Activated CD4-positive, alpha-beta T cell treated with anti-CD3 and anti-CD28 coated beads, Interleukin-2, amount 10 ng/mL, durations not matched to agents 24 days and 14 days (primary cell): ENCODE data around the gene MAST4. TPM values are rescaled to one million over a fixed set of nuclear protein-coding genes. Genes with fewer than 3 reads are reported as not detected.
A peak's percentile ranks its signal among the peaks of the same experiment; 100 is the strongest.

ENCODE experiments used
- DNase-seq: peaks from one replicate; pipeline ENCODE4 v3.0.0; 2022
- H3K27ac Mint-ChIP-seq: one replicate; pipeline ENCODE4 v1.8.0; 2022; ENCODE audit warnings: mild to moderate bottlenecking, mixed read lengths
- H3K27me3 Mint-ChIP-seq: one replicate; pipeline ENCODE4 v1.8.0; 2022; ENCODE audit warnings: mixed read lengths
- H3K36me3 Mint-ChIP-seq: one replicate; pipeline ENCODE4 v1.8.0; 2022; ENCODE audit warnings: low read depth, mild to moderate bottlenecking, mixed read lengths
- H3K4me1 Mint-ChIP-seq: one replicate; pipeline ENCODE4 v1.8.0; 2021; ENCODE audit warnings: mixed read lengths
- H3K4me3 Mint-ChIP-seq: one replicate; pipeline ENCODE4 v1.8.0; 2022; ENCODE audit warnings: mild to moderate bottlenecking, moderate library complexity, mixed read lengths
- H3K9me3 Mint-ChIP-seq: one replicate; pipeline ENCODE4 v1.8.0; 2021; ENCODE audit warnings: mixed read lengths
- intact Hi-C: fragments of 100-400 bp; cut with micrococcal nuclease; formaldehyde crosslinking; loops from one replicate; pipeline ENCODE4 v1.15.1; 2023
- total RNA-seq: library from RNA; stranded (reverse); gene quantifications from 2 replicates; pipeline ENCODE4 v1.2.3, GENCODE V29; 2022

Gene MAST4
- total RNA-seq, 1 donor from 2014 or later: 16.1 TPM

DNA sequence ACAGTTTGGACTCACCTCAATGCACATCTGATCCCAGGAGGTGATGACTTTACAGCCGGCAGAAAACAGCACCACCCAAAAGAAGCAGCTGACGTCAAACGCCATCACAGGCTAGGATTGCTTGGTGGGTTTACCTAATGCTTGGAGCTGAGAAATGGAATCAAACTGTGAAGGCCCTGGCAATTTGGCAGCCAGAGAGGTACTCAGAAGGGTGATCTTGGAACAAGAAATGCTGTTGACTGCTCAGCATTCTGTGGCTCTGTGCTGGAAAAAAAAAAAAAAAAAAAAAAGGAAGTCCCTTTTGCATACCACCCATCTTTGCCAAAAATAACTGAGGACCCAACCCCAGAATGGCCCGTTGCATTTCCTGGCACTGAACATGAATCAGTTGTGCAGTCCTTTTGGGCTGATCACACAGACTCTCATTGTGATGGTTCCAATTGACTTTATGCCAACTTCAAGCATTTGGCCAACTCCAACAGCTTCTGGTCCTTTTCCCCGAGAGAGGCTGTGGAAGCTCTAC, 600.4 kb downstream of the MAST4 start, which contains the start of gene CD180:
TSS of gene CD180 (minus strand) at position 263 of the 523 bp plus-strand sequence. CDS start at position 105, 158 bp downstream.
- Mint-ChIP-seq H3K27me3 (no peaks in the 10 kb centered on the region), H3K9me3 (peaks cover 20% of the 10 kb centered on the region), H3K4me1 (peaks cover 46% of the 10 kb centered on the region), H3K4me3 (peak within 1 kb of the TSS; percentile 30), H3K36me3 (peaks cover 32% of the 10 kb centered on the region), H3K27ac (peak within 1 kb of the TSS; percentile 58)
- no peak for DNase-seq
- intact Hi-C loops: no loop called here

DNA sequence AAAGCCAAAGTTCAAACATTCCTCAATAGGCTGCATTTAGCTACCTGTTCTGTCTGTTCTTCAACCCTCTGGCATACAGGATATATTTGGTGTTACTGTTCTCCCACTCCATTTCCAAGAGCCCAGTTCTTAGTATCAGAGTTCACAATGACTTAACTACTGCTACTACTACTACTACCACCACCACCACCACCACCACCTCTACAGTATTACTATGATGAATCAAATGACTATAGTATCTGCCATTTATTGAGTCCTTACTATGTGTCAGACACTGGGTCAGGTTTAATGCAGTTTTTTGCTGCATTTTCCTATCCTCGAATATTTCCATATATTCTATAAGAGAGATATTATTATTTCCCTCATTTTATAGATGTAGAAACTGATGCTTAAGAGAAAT, 601.3 kb downstream of the MAST4 start:
- no peaks in the 10 kb centered on the region for H3K27me3 Mint-ChIP-seq
- intact Hi-C loops: no loop called here
- DNase-seq: no peak
- H3K4me3 Mint-ChIP-seq: no peak overlapping the region
- H3K27ac Mint-ChIP-seq: no peak overlapping the region
- H3K4me1 Mint-ChIP-seq: peaks cover 52% of the 10 kb centered on the region
- peaks cover 20% of the 10 kb centered on the region for H3K9me3 Mint-ChIP-seq
- H3K36me3 Mint-ChIP-seq: peaks cover 29% of the 10 kb centered on the region

DNA sequence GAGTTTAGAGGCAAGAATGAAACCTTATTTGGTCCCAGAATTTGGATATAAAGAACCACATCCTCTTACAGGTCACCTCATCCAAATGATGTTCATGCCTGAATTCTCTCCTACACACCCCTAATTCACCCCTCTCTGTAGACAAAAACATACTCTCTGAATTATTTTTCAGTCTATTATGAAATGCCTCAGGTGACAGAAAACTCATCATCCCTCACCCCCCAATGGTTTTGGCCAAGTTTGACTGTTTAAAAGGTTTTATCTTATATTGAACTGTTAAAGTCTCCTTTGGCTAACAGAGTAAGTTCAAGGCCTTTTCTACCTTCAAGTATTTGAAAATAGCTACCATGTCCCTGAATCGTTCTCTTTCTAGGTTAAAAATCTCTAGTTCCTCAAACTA, 602.7 kb downstream of the MAST4 start:
- H3K36me3 Mint-ChIP-seq: peaks cover 25% of the 10 kb centered on the region
- peaks cover 54% of the 10 kb centered on the region for H3K4me1 Mint-ChIP-seq
- intact Hi-C loops: no loop called here
- H3K4me3 Mint-ChIP-seq: peak overlapping the region; percentile 21
- peak overlapping the region; percentile 29 for H3K27ac Mint-ChIP-seq
- H3K9me3 Mint-ChIP-seq: peaks cover 20% of the 10 kb centered on the region
- no peak for DNase-seq
- H3K27me3 Mint-ChIP-seq: no peaks in the 10 kb centered on the region

DNA sequence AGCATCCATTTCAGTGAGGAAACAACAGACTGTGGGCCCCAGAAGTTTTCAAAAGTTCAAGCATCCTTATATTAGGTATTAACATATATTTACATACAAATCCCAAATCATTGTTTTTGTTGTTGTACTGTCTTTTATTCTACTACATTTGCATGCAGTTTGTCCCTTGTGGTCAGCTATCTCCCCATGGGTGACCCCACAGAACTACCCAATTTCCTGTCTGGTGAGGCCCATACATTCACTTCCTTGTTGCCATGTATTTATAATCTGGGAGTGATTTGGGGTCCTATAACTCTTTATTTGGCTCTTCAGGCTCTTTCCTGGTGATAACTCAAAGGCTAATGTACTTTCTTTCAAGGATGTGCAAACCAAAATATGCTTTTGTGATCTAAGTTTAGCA, 603.7 kb downstream of the MAST4 start:
- no peaks in the 10 kb centered on the region for H3K27me3 Mint-ChIP-seq
- intact Hi-C loops: loop anchor here (10.0 kb wide), 4 partner anchors 165 to 1225 kb away; no protein-coding TSS in a partner anchor
- H3K9me3 Mint-ChIP-seq: peaks cover 20% of the 10 kb centered on the region
- H3K4me1 Mint-ChIP-seq: peaks cover 61% of the 10 kb centered on the region
- peak overlapping the region; percentile 29 for H3K27ac Mint-ChIP-seq
- H3K4me3 Mint-ChIP-seq: no peak overlapping the region
- H3K36me3 Mint-ChIP-seq: peaks cover 22% of the 10 kb centered on the region
- no peak for DNase-seq

DNA sequence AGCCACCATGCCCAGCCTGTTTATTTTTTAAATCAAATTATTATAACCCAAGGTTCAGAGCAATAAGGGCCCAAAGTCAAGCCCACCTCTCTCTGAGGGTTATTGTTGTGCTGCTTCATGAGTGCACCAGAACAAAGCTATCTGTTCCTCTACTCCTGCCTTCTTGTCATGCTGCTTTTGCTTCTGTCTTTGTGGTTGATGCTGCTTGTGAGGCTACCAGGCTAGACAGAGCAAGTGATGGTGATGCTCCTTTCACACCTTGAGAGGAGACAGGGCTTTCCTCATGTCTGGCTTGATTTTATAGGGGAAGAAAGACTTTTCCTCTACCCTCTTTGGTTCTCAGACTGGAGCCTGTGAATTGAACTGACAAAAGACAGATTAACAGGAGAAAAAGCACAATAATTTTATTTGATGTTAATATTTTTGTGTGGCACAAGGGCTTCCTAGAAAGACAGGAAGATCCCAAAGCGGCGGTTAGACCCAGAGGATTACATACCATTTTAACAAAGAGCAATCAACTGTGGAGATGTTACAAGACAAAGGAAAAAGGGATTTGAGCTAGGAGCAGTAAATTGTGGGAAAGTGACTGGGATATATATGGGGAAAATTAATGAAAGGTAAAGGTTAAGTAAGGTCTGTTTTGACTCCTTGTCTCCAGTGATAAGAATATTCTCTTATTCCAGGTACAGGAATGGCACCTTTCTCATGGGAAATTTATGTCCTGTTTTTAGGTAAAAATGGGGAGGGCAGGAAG, 604.8 kb downstream of the MAST4 start:
- Mint-ChIP-seq H3K9me3 (peaks cover 19% of the 10 kb centered on the region), H3K27me3 (no peaks in the 10 kb centered on the region), H3K4me3 (peak overlapping the region; percentile 21), H3K27ac (no peak overlapping the region), H3K36me3 (peaks cover 23% of the 10 kb centered on the region), H3K4me1 (peaks cover 68% of the 10 kb centered on the region)
- intact Hi-C loops: loop anchor here (10.0 kb wide), 4 partner anchors 166 to 1224 kb away; no protein-coding TSS in a partner anchor
- no peak for DNase-seq

DNA sequence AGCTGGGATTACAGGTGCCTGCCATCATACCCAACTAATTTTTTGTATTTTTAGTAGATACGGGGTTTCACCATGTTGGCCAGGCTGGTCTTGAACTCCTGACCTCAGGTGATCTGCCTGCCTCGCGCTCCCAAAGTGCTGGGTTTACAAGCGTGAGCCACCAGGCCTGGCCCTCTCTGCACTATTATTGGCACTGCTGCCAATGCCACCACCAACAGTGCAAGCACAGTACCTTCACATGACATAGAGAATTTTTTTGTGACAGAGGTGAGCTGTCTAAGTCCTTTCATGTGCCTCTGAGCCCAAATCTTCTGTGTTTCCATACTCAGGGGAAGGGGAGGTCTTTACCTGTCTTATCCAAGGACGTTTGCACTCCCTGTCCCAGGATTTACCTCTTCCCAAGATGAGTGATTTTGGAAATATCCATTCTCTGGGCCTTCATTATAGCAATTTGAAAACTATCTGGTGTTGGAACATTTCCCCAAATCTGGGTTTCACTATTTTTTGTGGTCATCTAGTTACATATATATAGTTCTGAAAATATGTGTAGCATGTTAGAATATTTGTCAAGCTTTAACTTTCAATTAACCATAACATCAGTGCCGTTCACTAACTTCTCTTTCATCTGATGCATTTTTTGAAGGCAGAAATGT, 605.8 kb downstream of the MAST4 start:
- H3K4me1 Mint-ChIP-seq: peaks cover 76% of the 10 kb centered on the region
- no peak for DNase-seq
- no peak overlapping the region for H3K27ac Mint-ChIP-seq
- no peak overlapping the region for H3K4me3 Mint-ChIP-seq
- H3K9me3 Mint-ChIP-seq: peaks cover 19% of the 10 kb centered on the region
- H3K27me3 Mint-ChIP-seq: no peaks in the 10 kb centered on the region
- peaks cover 23% of the 10 kb centered on the region for H3K36me3 Mint-ChIP-seq
- intact Hi-C loops: loop anchor here (2.0 to 10.0 kb wide), 5 partner anchors 15 to 1223 kb away; no protein-coding TSS in a partner anchor

DNA sequence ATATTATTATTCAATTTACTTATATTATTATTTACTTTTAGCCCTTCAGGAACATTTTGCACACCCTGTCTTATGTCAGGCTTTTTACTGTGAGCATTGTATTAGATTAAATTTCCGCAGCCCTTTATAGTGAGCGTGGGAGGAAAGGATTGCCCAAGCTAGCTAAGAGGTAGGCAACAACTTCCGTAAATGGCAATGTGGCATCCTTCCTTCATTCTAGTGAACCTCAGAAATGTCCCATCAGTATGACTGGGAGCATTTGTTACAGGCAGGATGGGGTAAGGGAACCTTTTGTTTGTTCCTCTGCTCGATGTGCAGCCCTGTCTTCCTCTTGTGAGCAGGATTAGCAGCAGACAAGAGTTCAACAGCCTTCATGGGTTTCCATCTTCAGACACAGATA, 606.6 kb downstream of the MAST4 start:
- Mint-ChIP-seq H3K27me3 (no peaks in the 10 kb centered on the region), H3K4me3 (peak overlapping the region; percentile 50), H3K4me1 (peaks cover 76% of the 10 kb centered on the region), H3K36me3 (peaks cover 23% of the 10 kb centered on the region), H3K9me3 (peaks cover 19% of the 10 kb centered on the region), H3K27ac (peak overlapping the region; percentile 89)
- DNase-seq: no peak
- intact Hi-C loops: loop anchor here (2.0 to 10.0 kb wide), 5 partner anchors 16 to 1222 kb away; no protein-coding TSS in a partner anchor

DNA sequence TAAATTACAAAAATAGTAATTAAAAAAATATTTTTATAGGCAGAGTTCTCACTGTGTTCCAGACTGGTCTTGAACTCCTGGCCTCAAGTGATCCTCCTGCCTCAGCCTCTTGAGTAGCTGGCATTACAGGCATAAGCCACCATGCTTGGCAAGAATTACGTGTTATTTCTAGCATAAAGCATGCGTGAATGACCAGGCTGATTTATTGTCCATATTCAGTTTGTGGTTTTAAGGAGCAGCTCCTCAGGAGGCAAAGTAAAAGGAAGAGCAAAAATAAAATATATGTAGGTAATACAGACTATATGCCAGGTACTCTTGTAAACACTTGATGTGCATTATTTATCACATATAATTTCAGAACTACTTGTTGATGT, 607.5 kb downstream of the MAST4 start:
- DNase-seq: no peak
- intact Hi-C loops: loop anchor here (2.0 to 10.0 kb wide), 5 partner anchors 17 to 1221 kb away; no protein-coding TSS in a partner anchor
- peak overlapping the region; percentile 67 for H3K4me3 Mint-ChIP-seq
- H3K27me3 Mint-ChIP-seq: no peaks in the 10 kb centered on the region
- H3K9me3 Mint-ChIP-seq: peaks cover 18% of the 10 kb centered on the region
- H3K27ac Mint-ChIP-seq: peak overlapping the region; percentile 11
- peaks cover 75% of the 10 kb centered on the region for H3K4me1 Mint-ChIP-seq
- H3K36me3 Mint-ChIP-seq: peaks cover 21% of the 10 kb centered on the region

DNA sequence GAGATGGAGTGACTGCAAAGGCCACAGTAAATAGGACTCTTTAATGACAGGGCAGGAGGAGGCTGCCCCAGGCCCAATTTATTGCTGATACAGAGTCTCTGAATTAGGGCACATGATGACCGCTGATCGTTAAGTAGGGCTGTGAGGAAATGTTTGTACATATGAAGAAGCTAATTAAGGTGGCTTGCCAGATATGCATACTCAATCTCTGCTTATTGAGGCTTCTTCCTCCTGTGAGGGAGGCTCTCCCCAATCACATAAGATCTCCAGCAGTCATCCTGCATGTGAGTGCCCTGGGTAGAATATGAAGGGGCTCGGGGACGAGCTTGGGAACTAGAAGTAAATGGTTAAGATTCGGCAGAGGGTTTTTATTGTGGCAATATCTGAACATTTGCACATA, 608.6 kb downstream of the MAST4 start:
- Mint-ChIP-seq H3K4me1 (peaks cover 77% of the 10 kb centered on the region), H3K27me3 (no peaks in the 10 kb centered on the region), H3K27ac (peak overlapping the region; percentile 95), H3K9me3 (peaks cover 10% of the 10 kb centered on the region), H3K4me3 (peak overlapping the region; percentile 67), H3K36me3 (peaks cover 13% of the 10 kb centered on the region)
- DNase-seq: no peak
- intact Hi-C loops: loop anchor here (5.0 to 10.0 kb wide), 6 partner anchors 170 to 1220 kb away; no protein-coding TSS in a partner anchor

DNA sequence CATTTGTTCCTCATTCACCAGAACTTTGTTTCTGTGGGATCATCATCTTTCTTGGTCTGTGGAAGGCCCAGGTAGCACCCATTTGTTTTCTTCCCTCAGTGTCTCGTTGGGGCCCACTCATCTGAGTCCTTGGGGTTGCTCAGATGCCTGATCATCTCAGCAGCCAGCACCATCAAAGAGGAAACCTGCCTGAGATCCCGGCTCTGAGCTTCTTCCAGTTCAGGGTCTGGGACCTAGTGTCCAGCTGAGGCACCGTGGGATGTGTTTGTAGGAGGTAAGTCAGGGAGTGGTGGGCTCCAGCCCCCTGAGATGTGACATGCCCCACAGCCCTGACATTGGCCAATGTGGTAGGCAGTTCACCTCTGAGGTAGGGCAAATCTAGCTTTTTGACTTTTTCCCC, 609.8 kb downstream of the MAST4 start:
- Mint-ChIP-seq H3K27ac (peak overlapping the region; percentile 95), H3K27me3 (no peaks in the 10 kb centered on the region), H3K4me3 (peak overlapping the region; percentile 68), H3K36me3 (peaks cover 11% of the 10 kb centered on the region), H3K4me1 (peaks cover 76% of the 10 kb centered on the region), H3K9me3 (peaks cover 7% of the 10 kb centered on the region)
- DNase-seq: peak; percentile 70
- intact Hi-C loops: loop anchor here (2.0 to 10.0 kb wide), 9 partner anchors 171 to 1219 kb away; partner anchors contain the start of gene PIK3R1

DNA sequence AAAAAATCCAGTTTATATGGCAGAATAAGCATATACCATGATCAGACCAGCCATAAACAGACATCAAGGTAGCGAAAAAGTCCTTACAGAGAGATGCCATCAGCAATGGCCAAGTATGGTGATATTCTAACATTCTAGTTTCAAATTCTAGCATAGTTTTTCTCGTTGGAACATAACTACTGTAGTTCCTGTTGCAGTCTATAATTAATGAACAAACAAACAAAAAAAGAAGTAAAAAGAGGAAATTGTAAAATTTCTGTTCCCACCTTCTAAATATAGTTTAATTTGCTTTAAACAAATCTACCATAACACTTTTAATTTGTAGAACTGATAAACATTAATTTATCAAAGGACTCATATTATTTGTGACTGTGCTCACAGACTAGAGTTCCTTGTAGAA, 610.3 kb downstream of the MAST4 start:
- Mint-ChIP-seq H3K4me3 (peak overlapping the region; percentile 68), H3K36me3 (peaks cover 8% of the 10 kb centered on the region), H3K27me3 (no peaks in the 10 kb centered on the region), H3K4me1 (peaks cover 73% of the 10 kb centered on the region), H3K27ac (peak overlapping the region; percentile 95), H3K9me3 (peaks cover 4% of the 10 kb centered on the region)
- intact Hi-C loops: loop anchor here (2.0 to 10.0 kb wide), 9 partner anchors 172 to 1218 kb away; partner anchors contain the start of gene PIK3R1
- no peak for DNase-seq

DNA sequence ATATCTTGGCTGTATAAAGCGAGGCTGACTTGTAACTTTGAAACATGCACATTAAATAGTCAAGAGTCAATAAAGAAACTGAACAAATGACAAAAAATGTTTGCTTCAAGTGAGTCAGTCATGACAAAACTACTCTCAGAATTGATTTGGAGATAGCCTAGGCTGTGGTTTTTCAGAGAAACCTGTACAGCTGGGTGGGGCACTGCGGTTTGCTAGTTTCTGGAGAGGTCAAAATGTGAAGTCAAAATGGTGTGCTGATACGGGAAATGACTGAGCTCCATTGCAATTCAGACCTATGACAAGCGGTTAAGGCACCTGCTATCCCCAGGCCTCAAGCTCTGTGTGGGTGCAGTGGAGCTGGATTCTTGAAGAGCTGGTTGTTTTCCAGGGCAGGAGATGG, 610.7 kb downstream of the MAST4 start:
- Mint-ChIP-seq H3K36me3 (peaks cover 6% of the 10 kb centered on the region), H3K4me1 (peaks cover 71% of the 10 kb centered on the region), H3K4me3 (peak overlapping the region; percentile 68), H3K27me3 (no peaks in the 10 kb centered on the region), H3K27ac (peak overlapping the region; percentile 95), H3K9me3 (peaks cover 4% of the 10 kb centered on the region)
- DNase-seq: peak; percentile 97
- intact Hi-C loops: loop anchor here (1.0 to 10.0 kb wide), 10 partner anchors 41 to 1218 kb away; partner anchors contain the start of gene PIK3R1

DNA sequence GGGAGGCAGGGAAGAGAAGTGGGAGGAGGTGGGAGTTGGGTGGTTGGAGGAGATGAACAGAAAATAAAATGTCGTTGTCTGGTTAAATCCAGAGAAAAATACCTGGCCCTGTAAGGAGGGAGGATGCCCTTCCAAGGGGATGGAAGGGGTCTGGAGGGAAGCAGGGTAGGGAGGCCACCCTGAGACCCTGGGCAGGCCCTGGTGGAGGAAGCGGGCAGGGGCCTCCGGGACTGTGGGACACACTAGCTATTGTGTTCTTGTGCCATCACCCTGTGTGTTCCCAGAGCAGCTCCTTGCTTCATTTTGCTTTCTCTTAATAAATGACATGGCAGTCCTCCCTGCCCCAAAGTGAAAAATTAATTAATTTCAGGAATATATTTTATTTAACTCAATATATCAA, 612.2 kb downstream of the MAST4 start:
- H3K4me3 Mint-ChIP-seq: peak overlapping the region; percentile 54
- peak; percentile 68 for DNase-seq
- H3K36me3 Mint-ChIP-seq: peaks cover 6% of the 10 kb centered on the region
- H3K27me3 Mint-ChIP-seq: no peaks in the 10 kb centered on the region
- intact Hi-C loops: loop anchor here (5.0 to 10.0 kb wide), 6 partner anchors 174 to 1216 kb away; no protein-coding TSS in a partner anchor
- H3K9me3 Mint-ChIP-seq: peaks cover 4% of the 10 kb centered on the region
- H3K4me1 Mint-ChIP-seq: peaks cover 63% of the 10 kb centered on the region
- peak overlapping the region; percentile 95 for H3K27ac Mint-ChIP-seq
